NB4 (cell line): ENCODE results near the gene PTEN.

Experiments
- DNase-seq: peaks from one replicate; pipeline ENCODE4 v3.0.0; 2010; ENCODE audit warnings: low read depth
- H3K4me3 ChIP-seq: one replicate; pipeline ENCODE4 v1.5.1; 2011; ENCODE audit warnings: mild to moderate bottlenecking, low read depth, low read length, moderate library complexity
- MYC ChIP-seq: IDR thresholded peaks from 2 replicates; pipeline ENCODE4 v1.6.1; 2011; ENCODE audit warnings: low read depth, low read length
- POLR2A ChIP-seq: IDR thresholded peaks from 2 replicates; pipeline ENCODE4 v1.6.1; 2011; ENCODE audit warnings: mild to moderate bottlenecking; ENCODE audit not compliant: insufficient read length; ENCODE audit errors: extremely low read depth
- TF ChIP-seq, protein P1 (sequence below): IDR thresholded peaks from one replicate; pipeline ENCODE4 v1.5.1; 2012; ENCODE audit warnings: low read depth, low read length
- TF ChIP-seq, protein P2 (sequence below): IDR thresholded peaks from 2 replicates; pipeline ENCODE4 v1.6.1; 2011; ENCODE audit warnings: low read depth, low read length

PTEN gene

DNA sequence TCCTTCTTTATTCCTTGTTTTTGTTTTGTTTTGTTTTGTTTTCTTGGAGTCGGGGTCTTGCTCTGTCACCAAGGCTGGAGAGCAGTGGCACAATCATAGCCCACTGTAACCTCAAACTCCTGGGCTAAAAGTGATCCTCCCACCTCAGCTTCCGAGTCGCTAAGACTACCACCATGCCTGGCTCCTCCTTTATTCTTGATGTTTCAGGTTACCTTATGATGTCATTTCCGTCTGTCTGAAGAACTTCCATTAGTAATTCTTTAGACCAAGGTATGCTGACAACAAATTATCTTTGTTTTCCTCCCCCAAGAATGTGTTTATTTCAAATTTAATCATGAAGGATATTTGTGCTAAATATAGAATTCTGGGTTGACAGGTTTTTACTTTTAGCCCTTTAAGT is 27.3 kb upstream of the PTEN start:
- DNase-seq, result no peak
- H3K4me3 ChIP-seq, result no peak overlapping the region
- TF ChIP-seq MYC (no peak), POLR2A (no peak)
- TF ChIP-seq, protein P1, sequence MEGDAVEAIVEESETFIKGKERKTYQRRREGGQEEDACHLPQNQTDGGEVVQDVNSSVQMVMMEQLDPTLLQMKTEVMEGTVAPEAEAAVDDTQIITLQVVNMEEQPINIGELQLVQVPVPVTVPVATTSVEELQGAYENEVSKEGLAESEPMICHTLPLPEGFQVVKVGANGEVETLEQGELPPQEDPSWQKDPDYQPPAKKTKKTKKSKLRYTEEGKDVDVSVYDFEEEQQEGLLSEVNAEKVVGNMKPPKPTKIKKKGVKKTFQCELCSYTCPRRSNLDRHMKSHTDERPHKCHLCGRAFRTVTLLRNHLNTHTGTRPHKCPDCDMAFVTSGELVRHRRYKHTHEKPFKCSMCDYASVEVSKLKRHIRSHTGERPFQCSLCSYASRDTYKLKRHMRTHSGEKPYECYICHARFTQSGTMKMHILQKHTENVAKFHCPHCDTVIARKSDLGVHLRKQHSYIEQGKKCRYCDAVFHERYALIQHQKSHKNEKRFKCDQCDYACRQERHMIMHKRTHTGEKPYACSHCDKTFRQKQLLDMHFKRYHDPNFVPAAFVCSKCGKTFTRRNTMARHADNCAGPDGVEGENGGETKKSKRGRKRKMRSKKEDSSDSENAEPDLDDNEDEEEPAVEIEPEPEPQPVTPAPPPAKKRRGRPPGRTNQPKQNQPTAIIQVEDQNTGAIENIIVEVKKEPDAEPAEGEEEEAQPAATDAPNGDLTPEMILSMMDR, result no peak
- TF ChIP-seq, protein P2, sequence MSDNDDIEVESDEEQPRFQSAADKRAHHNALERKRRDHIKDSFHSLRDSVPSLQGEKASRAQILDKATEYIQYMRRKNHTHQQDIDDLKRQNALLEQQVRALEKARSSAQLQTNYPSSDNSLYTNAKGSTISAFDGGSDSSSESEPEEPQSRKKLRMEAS, result no peak

DNA sequence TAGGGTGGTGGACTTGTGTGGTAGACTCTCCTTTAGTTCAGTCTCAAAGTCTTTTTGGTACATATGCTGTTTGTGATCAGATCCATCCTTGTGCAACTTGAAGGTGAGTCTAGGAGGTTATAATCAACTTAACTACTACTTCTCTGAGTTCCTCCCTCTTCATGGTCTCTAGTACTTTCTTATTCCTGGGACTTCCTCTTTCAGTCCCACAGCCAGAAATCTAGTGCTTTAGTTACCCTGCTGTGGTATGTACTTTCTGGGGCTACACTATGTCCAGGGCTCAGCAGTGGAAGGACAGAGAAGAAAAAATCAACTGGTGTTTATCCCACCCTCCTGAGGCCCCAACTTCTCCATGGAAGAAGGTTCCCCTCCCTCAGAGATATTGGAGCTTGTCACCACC is 26.0 kb upstream of the PTEN start:
- H3K4me3 ChIP-seq, result no peak overlapping the region
- peak; percentile 62 for DNase-seq
- TF ChIP-seq, protein P1, result no peak
- TF ChIP-seq POLR2A (no peak), MYC (no peak)
- TF ChIP-seq, protein P2, result no peak

DNA sequence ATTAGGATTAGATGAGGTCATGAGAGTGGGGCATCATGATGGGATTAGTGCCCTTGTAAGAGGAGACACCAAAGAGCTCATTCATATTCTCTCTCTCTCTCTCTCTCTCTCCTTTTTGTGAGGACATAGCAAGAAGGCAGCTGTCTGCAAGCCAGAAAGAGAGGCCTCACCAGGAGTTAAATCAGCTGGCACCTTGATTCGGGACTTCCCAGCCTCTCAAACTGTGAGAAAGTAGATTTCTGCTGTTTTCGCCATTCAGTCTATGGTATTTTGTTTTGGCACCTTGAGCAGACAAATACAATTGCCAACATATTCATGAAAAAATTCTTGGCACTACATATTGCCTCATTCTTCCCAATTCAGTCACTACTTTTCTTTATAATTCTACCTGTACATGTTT is 24.8 kb upstream of the PTEN start:
- DNase-seq, result no peak
- no peak overlapping the region for H3K4me3 ChIP-seq
- no peak for TF ChIP-seq MYC
- TF ChIP-seq, protein P2, result no peak
- no peak for TF ChIP-seq POLR2A
- TF ChIP-seq, protein P1, result no peak

DNA sequence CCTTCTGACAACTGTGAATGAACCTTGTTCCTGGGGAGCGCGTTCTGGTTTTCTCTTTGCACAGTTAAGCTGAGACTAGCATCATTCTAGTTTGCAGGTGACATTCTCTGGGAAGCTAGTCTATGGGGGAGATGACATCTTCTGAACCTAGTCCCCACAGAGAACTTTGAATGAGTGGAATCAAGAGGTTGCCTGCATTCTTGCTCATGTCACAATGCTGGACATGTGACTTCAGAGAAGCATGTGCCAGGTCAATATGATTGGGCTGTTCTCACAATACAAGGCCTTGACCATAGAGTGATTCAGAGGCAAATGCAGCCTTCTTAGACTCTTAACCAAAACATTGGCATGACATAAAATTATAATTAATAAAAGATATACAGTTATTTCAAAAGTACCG is 22.2 kb upstream of the PTEN start:
- DNase-seq, result no peak
- no peak overlapping the region for H3K4me3 ChIP-seq
- TF ChIP-seq MYC (no peak), POLR2A (no peak)
- TF ChIP-seq, protein P2, result peak; percentile 56

DNA sequence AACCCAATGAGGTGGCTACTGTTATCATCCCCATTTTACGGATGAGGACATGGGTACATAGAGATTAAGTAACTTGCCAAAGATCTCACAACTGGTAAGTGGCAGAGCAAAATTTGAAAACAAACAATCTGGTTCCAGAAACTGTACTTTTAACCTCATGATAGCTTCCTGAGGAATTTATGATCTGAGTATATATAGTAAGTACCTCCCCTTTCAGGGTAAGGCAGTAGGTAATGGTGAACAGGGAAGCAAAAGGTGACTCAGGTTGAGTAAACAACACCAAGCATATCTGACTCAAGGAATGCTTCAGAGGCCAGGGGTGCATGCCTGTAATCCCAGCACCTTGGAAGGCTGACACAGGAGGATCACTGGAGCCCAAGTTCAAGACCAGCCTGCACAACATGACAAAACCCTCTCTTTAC is 21.2 kb upstream of the PTEN start:
- DNase-seq, result no peak
- TF ChIP-seq POLR2A (no peak), MYC (no peak)
- TF ChIP-seq, protein P1, result no peak
- TF ChIP-seq, protein P2, result no peak
- H3K4me3 ChIP-seq, result no peak overlapping the region

DNA sequence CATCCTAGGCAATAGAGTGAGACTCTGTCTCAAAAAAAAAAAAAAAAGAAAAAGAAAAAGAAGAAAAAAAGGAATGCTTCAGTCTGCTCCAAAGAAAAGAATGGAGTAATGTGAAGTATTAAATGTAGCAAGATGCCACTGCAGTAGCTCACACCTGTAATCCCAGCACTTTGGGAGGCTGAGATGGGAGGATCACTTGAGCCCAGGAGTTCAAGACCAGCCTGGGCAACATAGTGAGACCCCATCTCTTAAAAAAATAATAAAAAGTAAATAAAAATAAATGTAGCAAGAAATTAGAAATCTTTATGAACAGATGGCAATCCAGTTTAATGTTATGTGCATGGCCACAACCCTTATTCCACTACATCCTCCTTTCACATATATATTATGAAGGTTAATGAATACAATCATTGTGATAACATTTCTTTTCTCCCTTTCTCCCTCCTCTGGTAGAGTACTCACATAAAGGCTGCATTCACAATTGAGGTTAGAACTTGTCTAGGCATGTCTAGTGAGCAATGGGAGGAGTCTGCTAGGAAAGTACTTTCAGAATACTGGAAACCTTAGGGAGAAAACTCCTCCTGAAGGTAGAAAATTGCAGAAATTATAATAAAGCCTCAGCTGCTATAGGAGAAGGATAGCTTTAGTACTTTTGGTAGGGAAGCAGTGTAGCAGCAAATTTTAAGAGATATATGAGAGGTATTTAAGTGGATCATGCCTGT is 20.5 kb upstream of the PTEN start:
- DNase-seq, result no peak
- no peak overlapping the region for H3K4me3 ChIP-seq
- TF ChIP-seq MYC (no peak), POLR2A (no peak)
- TF ChIP-seq, protein P2, result no peak
- TF ChIP-seq, protein P1, result no peak
